ENCODE results near the gene PPIL1. TPM values are rescaled to one million over a fixed set of nuclear protein-coding genes. Genes with fewer than 3 reads are reported as not detected.

The PPIL1 gene
- total RNA-seq, 1 donor from 2014 or later = 34.7 TPM

GRCh38 chr6:36837022-36837339, 37.6 kb downstream of the PPIL1 start:
- intact Hi-C loops (cut with micrococcal nuclease) = no loop called here

GRCh38 chr6:36836111-36837021, 38.2 kb downstream of the PPIL1 start:
- intact Hi-C loops (cut with micrococcal nuclease) = no loop called here

- intact Hi-C loops (cut with micrococcal nuclease) = no loop called here
Measured at GRCh38 chr6:36834576-36835341, 39.8 kb downstream of the PPIL1 start.

GRCh38 chr6:36833182-36833789, 41.3 kb downstream of the PPIL1 start:
- intact Hi-C loops (cut with micrococcal nuclease) = no loop called here

- intact Hi-C loops (cut with micrococcal nuclease) = no loop called here
Measured at GRCh38 chr6:36832313-36832712, 42.3 kb downstream of the PPIL1 start.

GRCh38 chr6:36830577-36830976, 44.0 kb downstream of the PPIL1 start:
- intact Hi-C loops (cut with micrococcal nuclease) = no loop called here

- intact Hi-C loops (cut with micrococcal nuclease) = no loop called here
Measured at GRCh38 chr6:36829919-36830544, 44.6 kb downstream of the PPIL1 start.

GRCh38 chr6:36827261-36828079, 47.1 kb downstream of the PPIL1 start:
- intact Hi-C loops (cut with micrococcal nuclease) = no loop called here

- intact Hi-C loops (cut with micrococcal nuclease) = no loop called here
Measured at GRCh38 chr6:36826520-36827227, 47.9 kb downstream of the PPIL1 start.

- intact Hi-C loops (cut with micrococcal nuclease) = no loop called here
Measured at GRCh38 chr6:36825994-36826393, 48.6 kb downstream of the PPIL1 start.

GRCh38 chr6:36825452-36825851, 49.2 kb downstream of the PPIL1 start:
- intact Hi-C loops (cut with micrococcal nuclease) = no loop called here

GRCh38 chr6:36824253-36824652, 50.4 kb downstream of the PPIL1 start:
- intact Hi-C loops (cut with micrococcal nuclease) = no loop called here

- intact Hi-C loops (cut with micrococcal nuclease) = no loop called here
Measured at GRCh38 chr6:36823421-36824096, 51.0 kb downstream of the PPIL1 start.

- intact Hi-C loops (cut with micrococcal nuclease) = no loop called here
Measured at GRCh38 chr6:36822506-36823269, 51.9 kb downstream of the PPIL1 start.

- intact Hi-C loops (cut with micrococcal nuclease) = no loop called here
Measured at GRCh38 chr6:36821581-36822335, 52.8 kb downstream of the PPIL1 start.

GRCh38 chr6:36820700-36821580, 53.7 kb downstream of the PPIL1 start:
- intact Hi-C loops (cut with micrococcal nuclease) = no loop called here

GRCh38 chr6:36818756-36819155, 55.8 kb downstream of the PPIL1 start:
- intact Hi-C loops (cut with micrococcal nuclease) = no loop called here

Measured in T-helper 1 cell treated with Interleukin-12 subunit alpha and Interleukin-12 subunit beta and Interleukin-4 antibody, amounts not matched to agents 30 ng/mL and 1 ng/mL, for 36 hours (primary cell).